ENCODE data around the gene VPS26B. TPM values are rescaled to one million over a fixed set of nuclear protein-coding genes. Genes with fewer than 3 reads are reported as not detected.

VPS26B gene
- total RNA-seq, 1 experiment from 2014 or later: 69.4 TPM

GRCh38 chr11:134271978-134272377 lies 47.5 kb downstream of the VPS26B start:
- DNase-seq (ENCODE audit: low read depth, low spot score) (no peak), ATAC-seq (no peak)
- TF ChIP-seq, protein P1, sequence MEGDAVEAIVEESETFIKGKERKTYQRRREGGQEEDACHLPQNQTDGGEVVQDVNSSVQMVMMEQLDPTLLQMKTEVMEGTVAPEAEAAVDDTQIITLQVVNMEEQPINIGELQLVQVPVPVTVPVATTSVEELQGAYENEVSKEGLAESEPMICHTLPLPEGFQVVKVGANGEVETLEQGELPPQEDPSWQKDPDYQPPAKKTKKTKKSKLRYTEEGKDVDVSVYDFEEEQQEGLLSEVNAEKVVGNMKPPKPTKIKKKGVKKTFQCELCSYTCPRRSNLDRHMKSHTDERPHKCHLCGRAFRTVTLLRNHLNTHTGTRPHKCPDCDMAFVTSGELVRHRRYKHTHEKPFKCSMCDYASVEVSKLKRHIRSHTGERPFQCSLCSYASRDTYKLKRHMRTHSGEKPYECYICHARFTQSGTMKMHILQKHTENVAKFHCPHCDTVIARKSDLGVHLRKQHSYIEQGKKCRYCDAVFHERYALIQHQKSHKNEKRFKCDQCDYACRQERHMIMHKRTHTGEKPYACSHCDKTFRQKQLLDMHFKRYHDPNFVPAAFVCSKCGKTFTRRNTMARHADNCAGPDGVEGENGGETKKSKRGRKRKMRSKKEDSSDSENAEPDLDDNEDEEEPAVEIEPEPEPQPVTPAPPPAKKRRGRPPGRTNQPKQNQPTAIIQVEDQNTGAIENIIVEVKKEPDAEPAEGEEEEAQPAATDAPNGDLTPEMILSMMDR (IDR thresholded peaks at IDR 0.05): no peak
- TF ChIP-seq, protein P2, sequence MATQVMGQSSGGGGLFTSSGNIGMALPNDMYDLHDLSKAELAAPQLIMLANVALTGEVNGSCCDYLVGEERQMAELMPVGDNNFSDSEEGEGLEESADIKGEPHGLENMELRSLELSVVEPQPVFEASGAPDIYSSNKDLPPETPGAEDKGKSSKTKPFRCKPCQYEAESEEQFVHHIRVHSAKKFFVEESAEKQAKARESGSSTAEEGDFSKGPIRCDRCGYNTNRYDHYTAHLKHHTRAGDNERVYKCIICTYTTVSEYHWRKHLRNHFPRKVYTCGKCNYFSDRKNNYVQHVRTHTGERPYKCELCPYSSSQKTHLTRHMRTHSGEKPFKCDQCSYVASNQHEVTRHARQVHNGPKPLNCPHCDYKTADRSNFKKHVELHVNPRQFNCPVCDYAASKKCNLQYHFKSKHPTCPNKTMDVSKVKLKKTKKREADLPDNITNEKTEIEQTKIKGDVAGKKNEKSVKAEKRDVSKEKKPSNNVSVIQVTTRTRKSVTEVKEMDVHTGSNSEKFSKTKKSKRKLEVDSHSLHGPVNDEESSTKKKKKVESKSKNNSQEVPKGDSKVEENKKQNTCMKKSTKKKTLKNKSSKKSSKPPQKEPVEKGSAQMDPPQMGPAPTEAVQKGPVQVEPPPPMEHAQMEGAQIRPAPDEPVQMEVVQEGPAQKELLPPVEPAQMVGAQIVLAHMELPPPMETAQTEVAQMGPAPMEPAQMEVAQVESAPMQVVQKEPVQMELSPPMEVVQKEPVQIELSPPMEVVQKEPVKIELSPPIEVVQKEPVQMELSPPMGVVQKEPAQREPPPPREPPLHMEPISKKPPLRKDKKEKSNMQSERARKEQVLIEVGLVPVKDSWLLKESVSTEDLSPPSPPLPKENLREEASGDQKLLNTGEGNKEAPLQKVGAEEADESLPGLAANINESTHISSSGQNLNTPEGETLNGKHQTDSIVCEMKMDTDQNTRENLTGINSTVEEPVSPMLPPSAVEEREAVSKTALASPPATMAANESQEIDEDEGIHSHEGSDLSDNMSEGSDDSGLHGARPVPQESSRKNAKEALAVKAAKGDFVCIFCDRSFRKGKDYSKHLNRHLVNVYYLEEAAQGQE (IDR thresholded peaks at IDR 0.05; ENCODE audit: insufficient read depth in 1 of 2, low read depth in 2 of 2, low read length in 1 of 2): no peak
- TF ChIP-seq TCF7L2 (IDR thresholded peaks at IDR 0.05; ENCODE audit: low read depth, low read length): no peak
- TF ChIP-seq SIN3A (IDR thresholded peaks at IDR 0.05; ENCODE audit: borderline replicate concordance, insufficient read depth, low read depth, low read length): no peak
- TF ChIP-seq POLR2AphosphoS5 (IDR thresholded peaks at IDR 0.05; ENCODE audit: low read depth, low read length): no peak
- H3K4me1 ChIP-seq (ENCODE audit: control insufficient read depth, insufficient read depth, low read length): 0 out of 2 replicates have a peak, but pooled peaks cover 2% of the 10 kb centered on the region
- H3K4me3 ChIP-seq (ENCODE audit: low read depth in 2 of 2, low read length in 2 of 2): no peak overlapping the region
- peaks cover 33% of the 10 kb centered on the region for H3K27me3 ChIP-seq (ENCODE audit: control insufficient read depth, insufficient read depth, low read length)
- H3K27ac ChIP-seq (ENCODE audit: low read length): no peak overlapping the region
- POLR2A ChIA-PET: no interaction called here
- no peaks in the 10 kb centered on the region for H3K36me3 ChIP-seq (ENCODE audit: control insufficient read depth, insufficient read depth, low read length)
- intact Hi-C loops (cut with micrococcal nuclease; ENCODE audit: unreplicated experiment): no loop called here
- no TSS peak for BruUV-seq (replicated peaks)
- H3K9me3 ChIP-seq (ENCODE audit: control insufficient read depth, insufficient read depth, low read depth, low read length): no peaks in the 10 kb centered on the region
- CTCF ChIA-PET: no interaction called here
- in situ Hi-C loops (cut with HindIII; ENCODE audit: low pct_unique_long_range_greater_than_20kb, low sequenced_read_pairs): no loop called here

GRCh38 chr11:134272381-134273316 lies 48.2 kb downstream of the VPS26B start:
- H3K4me1 ChIP-seq (ENCODE audit: control insufficient read depth, insufficient read depth, low read length): 0 out of 2 replicates have a peak, but pooled peaks cover 2% of the 10 kb centered on the region
- BruUV-seq (replicated peaks): no TSS peak
- intact Hi-C loops (cut with micrococcal nuclease; ENCODE audit: unreplicated experiment): no loop called here
- no peaks in the 10 kb centered on the region for H3K36me3 ChIP-seq (ENCODE audit: control insufficient read depth, insufficient read depth, low read length)
- no peak for DNase-seq (ENCODE audit: low read depth, low spot score)
- no peak for ATAC-seq
- peaks cover 40% of the 10 kb centered on the region for H3K27me3 ChIP-seq (ENCODE audit: control insufficient read depth, insufficient read depth, low read length)
- no peaks in the 10 kb centered on the region for H3K9me3 ChIP-seq (ENCODE audit: control insufficient read depth, insufficient read depth, low read depth, low read length)
- no peak overlapping the region for H3K27ac ChIP-seq (ENCODE audit: low read length)
- POLR2A ChIA-PET: no interaction called here
- TF ChIP-seq SIN3A (IDR thresholded peaks at IDR 0.05; ENCODE audit: borderline replicate concordance, insufficient read depth, low read depth, low read length) (no peak), TCF7L2 (IDR thresholded peaks at IDR 0.05; ENCODE audit: low read depth, low read length) (no peak), POLR2AphosphoS5 (IDR thresholded peaks at IDR 0.05; ENCODE audit: low read depth, low read length) (no peak)
- TF ChIP-seq, protein P2 (IDR thresholded peaks at IDR 0.05; ENCODE audit: insufficient read depth in 1 of 2, low read depth in 2 of 2, low read length in 1 of 2): no peak
- TF ChIP-seq, protein P1 (IDR thresholded peaks at IDR 0.05): no peak
- in situ Hi-C loops (cut with HindIII; ENCODE audit: low pct_unique_long_range_greater_than_20kb, low sequenced_read_pairs): no loop called here
- no peak overlapping the region for H3K4me3 ChIP-seq (ENCODE audit: low read depth in 2 of 2, low read length in 2 of 2)
- CTCF ChIA-PET: interaction anchor here (1.5 kb wide), 1 partner anchor 11 kb away, joined by 6 read pairs; no protein-coding TSS in a partner anchor

All from Panc1 (cell line).